NCI-H128 (cell line): ENCODE data around the gene PYROXD2.
"Not testable (repeated sequence)": the region's sequence is repeated elsewhere in the genome, so short reads cannot be mapped to it uniquely, and the experiment has no call there.

Source experiments
- DNase-seq: peaks from one replicate; lab custom pipeline; 2025; ENCODE audit not compliant: unreplicated experiment; lab: John Stamatoyannopoulos, UW

The PYROXD2 gene

GRCh38 chr10:98396096-98397063 lies 18.6 kb downstream of the PYROXD2 start:
- no peak for DNase-seq

- no peak for DNase-seq
Observed at GRCh38 chr10:98394851-98395440, 20.0 kb downstream of the PYROXD2 start.

- DNase-seq = no peak
Observed at GRCh38 chr10:98391578-98391991, 23.4 kb downstream of the PYROXD2 start.

- DNase-seq = no peak
Observed at GRCh38 chr10:98391065-98391464, 23.9 kb downstream of the PYROXD2 start.

- no peak for DNase-seq
Observed at GRCh38 chr10:98390406-98390805, 24.6 kb downstream of the PYROXD2 start.

- DNase-seq = no peak
Observed at GRCh38 chr10:98389398-98389797, 25.6 kb downstream of the PYROXD2 start.

- DNase-seq = no peak
Observed at GRCh38 chr10:98388101-98388655, 26.8 kb downstream of the PYROXD2 start.

GRCh38 chr10:98384531-98385133 lies 30.4 kb downstream of the PYROXD2 start:
- no peak for DNase-seq

GRCh38 chr10:98383869-98384268 lies 31.1 kb downstream of the PYROXD2 start:
- DNase-seq = no peak

- DNase-seq = not testable (repeated sequence)
Observed at GRCh38 chr10:98383134-98383667, 31.8 kb downstream of the PYROXD2 start.

GRCh38 chr10:98382691-98383101 lies 32.3 kb downstream of the PYROXD2 start:
- DNase-seq = no peak

GRCh38 chr10:98380493-98381339 lies 34.3 kb downstream of the PYROXD2 start:
- DNase-seq = no peak

- no peak for DNase-seq
Observed at GRCh38 chr10:98378722-98379121, 36.3 kb downstream of the PYROXD2 start.

GRCh38 chr10:98377536-98377935 lies 37.4 kb downstream of the PYROXD2 start:
- DNase-seq = no peak

- DNase-seq = no peak
Observed at GRCh38 chr10:98377001-98377400, 38.0 kb downstream of the PYROXD2 start.

GRCh38 chr10:98376485-98376884 lies 38.5 kb downstream of the PYROXD2 start:
- DNase-seq = peak; percentile 72

GRCh38 chr10:98374217-98374985 lies 40.6 kb downstream of the PYROXD2 start:
- DNase-seq = no peak

- DNase-seq = no peak
Observed at GRCh38 chr10:98373260-98374040, 41.5 kb downstream of the PYROXD2 start.
